HCT116 (cell line): ENCODE results near the gene MBD3L2B. TPM values are rescaled to one million over a fixed set of nuclear protein-coding genes. Genes with fewer than 3 reads are reported as not detected.

Source experiments
- ATAC-seq: fragments of 200-7000 bp; cut with Tn5 transposase; 2 replicates; pipeline ENCODE4 v1.9.1; 2020; ENCODE audit warnings: mild to moderate bottlenecking, moderate library complexity
- BruUV-seq: library from RNA; stranded (reverse); fragments of 400-500 nt; replicated peaks from 2 replicates; lab custom pipeline; 2021; lab: Mats Ljungman, UMichigan
- CTCF ChIA-PET: fragments of 300-600 bp; sonication (Branson Sonifier 250); formaldehyde crosslinking; loops from one replicate; lab custom pipeline; 2021; ENCODE audit warnings: antibody characterized with exemption; lab: Charles Lee
- POLR2A ChIA-PET: fragments of 300-600, 350-600 bp; sonication (Branson Sonifier 250); formaldehyde crosslinking; loops from one replicate; lab custom pipeline; 2021; ENCODE audit warnings: antibody characterized with exemption; lab: Charles Lee
- RAD21 ChIA-PET, 2 experiments: fragments of 300-600 bp; sonication (Branson Sonifier 250); formaldehyde crosslinking; loops; one replicate each; lab custom pipeline; 2023; ENCODE audit warnings: low total read pairs in 2 of 2; ENCODE audit not compliant: uncharacterized antibody in 2 of 2, unreplicated experiment in 2 of 2, low non-redundant PET in 1 of 2; lab: Charles Lee
- DNase-seq: peaks from one replicate; pipeline ENCODE4 v3.0.0-alpha.2; 2010; ENCODE audit warnings: low read depth, low spot score
- H2AFZ ChIP-seq: fragments of 200-600 bp; shearing (Covaris generic), sonication (generic); 2 replicates; pipeline ENCODE4 v1.6.1; 2017; ENCODE audit warnings: low read depth, mixed run types, mixed read lengths, antibody characterized with exemption, low read length; ENCODE audit not compliant: poor library complexity, severe bottlenecking
- H3K27ac ChIP-seq: 2 replicates; pipeline ENCODE4 v1.5.1; 2012; ENCODE audit warnings: low read depth, low read length
- H3K27me3 ChIP-seq: fragments of 200-600 bp; sonication (generic); 2 replicates; pipeline ENCODE4 v1.6.1; 2016; ENCODE audit warnings: mixed run types, low read length, mixed read lengths; ENCODE audit not compliant: insufficient read depth
- H3K36me3 ChIP-seq, 2 experiments: fragments of 200-500 bp in 1 of 2; fragments of 200-600 bp in 1 of 2; sonication (Bioruptor generic) in 1 of 2; sonication (generic) in 1 of 2; 2 replicates each; pipeline versions ENCODE4 v1.5.1 to v1.6.1; 2014 to 2016; ENCODE audit warnings: low read length in 2 of 2, inconsistent platforms in 1 of 2, mixed read lengths in 1 of 2, mixed run types in 1 of 2; ENCODE audit not compliant: insufficient read depth in 2 of 2, control insufficient read depth in 1 of 2
- H3K4me1 ChIP-seq, 2 experiments: fragments of 200-600 bp in 1 of 2; sonication (generic) in 1 of 2; 2 replicates each; pipeline versions ENCODE4 v1.5.1 to v1.6.1; 2012 to 2017; ENCODE audit warnings: low read length in 2 of 2, inconsistent platforms in 1 of 2, mild to moderate bottlenecking in 1 of 2, mixed read lengths in 1 of 2, mixed run types in 1 of 2, moderate library complexity in 1 of 2; ENCODE audit not compliant: insufficient read depth in 2 of 2, control insufficient read depth in 1 of 2
- H3K4me2 ChIP-seq: fragments of 200-600 bp; sonication (generic); 2 replicates; pipeline ENCODE4 v1.6.1; 2017; ENCODE audit warnings: mixed run types, low read length, mixed read lengths
- H3K4me3 ChIP-seq, 2 experiments: fragments of 200-600 bp in 1 of 2; sonication (generic) in 1 of 2; replicated peaks in 1 of 2; 2 replicates each; pipeline ENCODE4 v1.5.1; 2011 to 2016; ENCODE audit warnings: low read length in 2 of 2, control low read depth in 1 of 2, low read depth in 1 of 2, mild to moderate bottlenecking in 1 of 2, mixed read lengths in 1 of 2, mixed run types in 1 of 2
- H3K79me2 ChIP-seq: fragments of 200-600 bp; sonication (generic); 2 replicates; pipeline ENCODE4 v1.6.1; 2017; ENCODE audit warnings: mild to moderate bottlenecking, mixed run types, low read length, moderate library complexity, mixed read lengths; ENCODE audit not compliant: insufficient read depth
- H3K9ac ChIP-seq: fragments of 200-600 bp; sonication (generic); 2 replicates; pipeline ENCODE4 v1.6.1; 2016; ENCODE audit warnings: low read length, mixed read lengths
- H3K9me2 ChIP-seq: fragments of 200-600 bp; sonication (generic), shearing (Covaris generic); 2 replicates; pipeline ENCODE4 v1.6.1; 2017; ENCODE audit warnings: mixed run types, mild to moderate bottlenecking, moderate library complexity; ENCODE audit not compliant: insufficient read depth
- H3K9me3 ChIP-seq, 2 experiments: fragments of 200-500 bp in 1 of 2; fragments of 200-600 bp in 1 of 2; sonication (Bioruptor generic) in 1 of 2; sonication (generic) in 1 of 2; 2 replicates each; pipeline ENCODE4 v1.6.1; 2014 to 2017; ENCODE audit warnings: low read length in 2 of 2, mixed read lengths in 2 of 2, inconsistent platforms in 1 of 2, low read depth in 1 of 2, mild to moderate bottlenecking in 1 of 2, mixed run types in 1 of 2, moderate library complexity in 1 of 2; ENCODE audit not compliant: control insufficient read depth in 1 of 2, insufficient read depth in 1 of 2
- H4K20me1 ChIP-seq: fragments of 200-600 bp; sonication (generic), shearing (Covaris generic); 2 replicates; pipeline ENCODE4 v1.6.1; 2017; ENCODE audit warnings: mixed run types, mild to moderate bottlenecking, moderate library complexity; ENCODE audit not compliant: insufficient read depth
- CEBPB ChIP-seq: IDR thresholded peaks from 2 replicates; pipeline ENCODE4 v1.6.1; 2012; ENCODE audit warnings: low read depth
- CTCF ChIP-seq, 3 experiments: fragments of 200-600 bp in 1 of 3; sonication (generic) in 1 of 3; IDR thresholded peaks in 2 of 3; conservative IDR thresholded peaks in 1 of 3; 2 replicates each; pipeline ENCODE4 v1.5.1; 2012 to 2017; ENCODE audit warnings: low read depth in 2 of 3, low read length in 2 of 3, antibody characterized with exemption in 1 of 3, borderline replicate concordance in 1 of 3, control low read depth in 1 of 3, mild to moderate bottlenecking in 1 of 3, mixed read lengths in 1 of 3, mixed run types in 1 of 3, moderate library complexity in 1 of 3; ENCODE audit not compliant: insufficient read depth in 1 of 3
- EGR1 ChIP-seq: IDR thresholded peaks from 2 replicates; pipeline ENCODE4 v1.6.1; 2012; ENCODE audit warnings: low read depth
- ELF1 ChIP-seq: IDR thresholded peaks from 2 replicates; pipeline ENCODE4 v1.6.1; 2012; ENCODE audit warnings: low read depth, borderline replicate concordance
- EZH2phosphoT487 ChIP-seq: fragments of 200-600 bp; IDR thresholded peaks from 2 replicates; pipeline ENCODE4 v1.6.1; 2018; ENCODE audit warnings: antibody characterized with exemption, borderline replicate concordance
- FOSL1 ChIP-seq: IDR thresholded peaks from 2 replicates; pipeline ENCODE4 v1.6.1; 2012; ENCODE audit warnings: low read depth
- MAX ChIP-seq: IDR thresholded peaks from 2 replicates; pipeline ENCODE4 v1.6.1; 2012
- POLR2AphosphoS5 ChIP-seq: IDR thresholded peaks from 2 replicates; pipeline ENCODE4 v1.6.1; 2011; ENCODE audit warnings: mild to moderate bottlenecking, low read depth, low read length, moderate library complexity
- RAD21 ChIP-seq: IDR thresholded peaks from 2 replicates; pipeline ENCODE4 v1.6.1; 2012; ENCODE audit warnings: low read depth, mild to moderate bottlenecking
- REST ChIP-seq: IDR thresholded peaks from 2 replicates; pipeline ENCODE4 v1.6.1; 2012; ENCODE audit warnings: low read depth
- SP1 ChIP-seq: IDR thresholded peaks from 2 replicates; pipeline ENCODE4 v1.6.1; 2012; ENCODE audit warnings: low read depth
- intact Hi-C: fragments of 100-400 bp; cut with micrococcal nuclease; formaldehyde crosslinking; loops from 2 replicates; pipeline ENCODE4 v1.10.0; 2022
- total RNA-seq: library from RNA; stranded (reverse); gene quantifications from one replicate; pipeline ENCODE4 v1.2.1, GENCODE V29; 2021; ENCODE audit not compliant: unreplicated experiment

Gene MBD3L2B
- total RNA-seq, 1 experiment from 2014 or later: not detected

- Histone ChIP-seq H3K4me3 (no peak overlapping the region), H3K4me1 (no peaks in the 10 kb centered on the region)
- RAD21 ChIA-PET: no interaction called here
Measured at GRCh38 chr19:7004313-7004931, 16.8 kb downstream of the MBD3L2B start.

More at GRCh38 chr19:7004313-7004931, 16.8 kb downstream of the MBD3L2B start:
- Histone ChIP-seq H3K79me2 (no peaks in the 10 kb centered on the region), H3K36me3 (no peaks in the 10 kb centered on the region), H3K9ac (no peak overlapping the region), H3K4me2 (no peak overlapping the region), H4K20me1 (no peaks in the 10 kb centered on the region), H2AFZ (no peak overlapping the region), H3K9me3 (no peaks in the 10 kb centered on the region), H3K9me2 (no peaks in the 10 kb centered on the region)
- ChIA-PET POLR2A (no interaction called here), CTCF (interaction anchor here (0.8 to 1.0 kb wide), 3 partner anchors 20 to 337 kb away, joined by 3 read pairs; no protein-coding TSS in a partner anchor)
- DNase-seq (peak; percentile 34), ATAC-seq (peak; percentile 69)
- intact Hi-C loops: no loop called here
- no peak for TF ChIP-seq MAX
- no peak for TF ChIP-seq EZH2phosphoT487
- TF ChIP-seq RAD21: peak; percentile 62
- no peak for TF ChIP-seq REST
- no peak for TF ChIP-seq POLR2AphosphoS5
- TF ChIP-seq CEBPB: no peak
- no peak for TF ChIP-seq EGR1
- TF ChIP-seq ELF1: no peak
- TF ChIP-seq CTCF (IDR thresholded peaks at IDR 0.05 in 2 of 3, conservative IDR thresholded peaks at IDR 0.05 in 1 of 3; ENCODE audit: borderline replicate concordance in 1 of 3, insufficient read depth in 1 of 3, low read depth in 2 of 3, low read length in 2 of 3): peak; percentile 45 to 64 (median 61); a peak in 5 of 6 replicates
- no peak for TF ChIP-seq FOSL1
- no peak for TF ChIP-seq SP1
- TF ChIP-seq, all 23 proteins: peak for 2
- Histone ChIP-seq H3K27me3 (no peaks in the 10 kb centered on the region), H3K27ac (no peak overlapping the region)
- no TSS peak for BruUV-seq
